Mucosa of rectum (tissue), 2 donors: ENCODE measurements around the gene RIMKLA.
A peak's percentile ranks its signal among the peaks of the same experiment; 100 is the strongest.

ENCODE experiments used
- H3K27ac ChIP-seq, 2 donors: one replicate each; pipeline ENCODE4 v1.7.0; 2013; ENCODE audit warnings: inconsistent platforms in 2 of 2, low read depth in 2 of 2, low read length in 2 of 2
- H3K27me3 ChIP-seq, 2 donors: one replicate each; pipeline ENCODE4 v1.7.0; 2013; ENCODE audit warnings: low read length in 2 of 2; ENCODE audit not compliant: control insufficient read depth in 2 of 2, insufficient read depth in 2 of 2
- H3K36me3 ChIP-seq, 2 donors: one replicate each; pipeline ENCODE4 v1.7.0; 2013; ENCODE audit warnings: low read length in 2 of 2; ENCODE audit not compliant: control insufficient read depth in 2 of 2, insufficient read depth in 2 of 2
- H3K4me1 ChIP-seq, 2 donors: one replicate each; pipeline ENCODE4 v1.7.0; 2013; ENCODE audit warnings: low read length in 2 of 2, mild to moderate bottlenecking in 1 of 2; ENCODE audit not compliant: control insufficient read depth in 2 of 2, insufficient read depth in 2 of 2
- H3K4me3 ChIP-seq, 2 donors: one replicate each; pipeline ENCODE4 v1.7.0; 2013; ENCODE audit warnings: low read length in 2 of 2
- H3K9ac ChIP-seq, 2 donors: one replicate each; pipeline ENCODE4 v1.7.0; 2013; ENCODE audit warnings: low read length in 2 of 2, low read depth in 1 of 2, mild to moderate bottlenecking in 1 of 2
- H3K9me3 ChIP-seq, 2 donors: one replicate each; pipeline ENCODE4 v1.7.0; 2013; ENCODE audit warnings: low read length in 2 of 2; ENCODE audit not compliant: control insufficient read depth in 2 of 2
- donor health status: healthy.
- donor health status: Normal muscosa, but diverticular disease.

RIMKLA gene

DNA sequence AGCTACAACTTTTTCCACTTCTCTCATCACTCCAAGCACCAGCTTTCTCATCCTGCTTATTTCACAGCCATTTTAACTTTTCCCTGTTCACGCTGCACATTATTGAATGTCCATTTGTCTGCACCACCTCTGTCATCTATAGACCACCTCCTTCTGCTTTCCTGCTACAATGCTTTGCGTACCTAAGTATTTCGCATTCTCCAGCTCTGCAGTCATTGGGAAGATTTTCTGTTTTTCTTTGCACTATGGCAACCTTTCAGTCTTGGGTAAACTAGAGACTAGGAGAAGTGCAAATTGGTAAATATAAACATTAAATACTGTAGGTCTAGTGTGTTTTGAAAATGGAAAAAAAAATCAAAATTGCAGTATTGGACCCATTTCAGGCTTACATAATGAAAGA lies 83.3 kb downstream of the RIMKLA start:
- Histone ChIP-seq H3K27ac (no peak overlapping the region), H3K27me3 (no peaks in the 10 kb centered on the region), H3K4me3 (peak overlapping the region; percentile 79 to 81), H3K4me1 (peaks cover 4 to 8% of the 10 kb centered on the region in 2 donors), H3K9ac (peak overlapping the region in 1 of 2 donors; percentile 52), H3K9me3 (no peaks in the 10 kb centered on the region), H3K36me3 (peaks cover 13 to 22% of the 10 kb centered on the region in 2 donors)

DNA sequence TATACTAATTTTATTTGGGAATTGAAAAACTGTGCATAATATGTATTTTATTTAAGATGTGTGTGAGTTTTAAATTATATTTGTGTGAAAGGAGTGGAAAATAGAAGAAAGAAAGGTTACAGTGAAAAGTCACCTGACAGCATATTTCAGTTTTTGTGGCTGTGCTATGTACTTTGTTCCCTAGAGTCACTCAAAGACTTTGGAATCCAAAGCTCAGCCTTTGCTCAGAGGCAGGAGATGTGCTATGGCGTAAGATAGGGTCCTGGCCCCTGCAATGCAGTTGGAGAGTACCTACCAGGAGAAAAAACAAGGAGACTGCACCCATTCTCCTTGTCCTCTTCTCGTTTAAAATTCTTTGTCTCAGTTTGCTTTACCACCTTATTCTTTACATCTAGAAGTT lies 85.4 kb downstream of the RIMKLA start:
- Histone ChIP-seq H3K9ac (no peak overlapping the region), H3K27ac (no peak overlapping the region), H3K36me3 (peaks cover 0 to 4% of the 10 kb centered on the region in 2 donors), H3K27me3 (no peaks in the 10 kb centered on the region), H3K4me3 (no peak overlapping the region), H3K4me1 (peaks cover 4 to 8% of the 10 kb centered on the region in 2 donors), H3K9me3 (no peaks in the 10 kb centered on the region)

DNA sequence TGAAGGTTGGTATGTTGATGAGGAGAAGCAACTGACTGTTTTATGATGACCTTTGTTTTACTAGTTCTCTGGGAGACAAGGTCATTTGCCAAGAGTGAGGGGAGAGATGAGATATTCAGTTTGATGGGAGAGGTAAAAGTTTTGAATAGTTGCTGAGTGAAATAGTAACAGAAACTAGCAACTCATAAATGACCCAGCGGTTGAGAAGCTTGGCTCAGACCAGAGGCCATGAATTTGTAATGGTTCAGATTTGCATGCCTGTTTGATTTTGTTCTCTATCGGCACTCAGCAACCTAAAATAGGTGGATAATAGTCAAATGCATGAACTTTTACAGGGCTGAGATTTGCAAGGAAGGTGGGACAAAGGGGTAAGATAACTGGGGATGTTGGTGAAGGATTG lies 89.1 kb downstream of the RIMKLA start:
- Histone ChIP-seq H3K36me3 (no peaks in the 10 kb centered on the region), H3K27me3 (no peaks in the 10 kb centered on the region), H3K4me1 (no peaks in the 10 kb centered on the region), H3K27ac (no peak overlapping the region), H3K4me3 (no peak overlapping the region), H3K9me3 (no peaks in the 10 kb centered on the region), H3K9ac (no peak overlapping the region)
